ENCODE results near the gene TMEM218.
A peak's percentile ranks its signal among the peaks of the same experiment; 100 is the strongest.

Gene TMEM218

GRCh38 chr11:125111343-125112207 lies at the start of gene TMEM218:
TMEM218 (minus strand) TSS chr11:125111626; CDS start chr11:125102241, 9,385 bp downstream.
- peak; percentile 99 for DNase-seq

- no peak for DNase-seq
Measured at GRCh38 chr11:125157953-125158680, 46.7 kb upstream of the TMEM218 start.

DNA sequence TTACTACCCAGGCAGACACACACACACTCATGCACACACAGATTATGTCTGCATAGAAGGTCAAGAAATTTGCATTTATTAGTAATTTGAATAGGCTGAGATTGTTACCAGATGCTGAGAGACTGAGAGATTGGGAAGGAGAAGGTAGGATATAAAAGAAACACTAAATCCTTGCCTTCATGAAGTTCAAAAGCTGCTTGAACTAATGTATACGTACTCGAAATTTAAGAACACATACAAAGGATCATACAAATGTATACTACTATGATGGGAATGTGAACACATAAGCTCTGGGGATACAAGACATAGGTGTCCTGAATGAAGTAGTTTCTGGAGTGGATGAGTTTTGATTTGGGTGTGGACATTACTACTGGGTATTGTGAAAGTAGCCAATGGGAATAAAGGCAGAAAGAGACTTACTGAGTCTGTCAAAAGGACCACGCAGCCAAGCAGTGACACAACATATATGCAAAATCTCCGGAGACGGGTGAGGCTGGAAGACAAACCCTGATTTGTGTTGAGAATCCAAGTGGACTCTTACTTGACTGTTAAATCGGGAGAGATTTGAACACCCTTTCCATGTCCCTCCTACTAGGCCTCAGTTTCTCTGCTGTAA lies 45.8 kb upstream of the TMEM218 start:
- DNase-seq: no peak

DNA sequence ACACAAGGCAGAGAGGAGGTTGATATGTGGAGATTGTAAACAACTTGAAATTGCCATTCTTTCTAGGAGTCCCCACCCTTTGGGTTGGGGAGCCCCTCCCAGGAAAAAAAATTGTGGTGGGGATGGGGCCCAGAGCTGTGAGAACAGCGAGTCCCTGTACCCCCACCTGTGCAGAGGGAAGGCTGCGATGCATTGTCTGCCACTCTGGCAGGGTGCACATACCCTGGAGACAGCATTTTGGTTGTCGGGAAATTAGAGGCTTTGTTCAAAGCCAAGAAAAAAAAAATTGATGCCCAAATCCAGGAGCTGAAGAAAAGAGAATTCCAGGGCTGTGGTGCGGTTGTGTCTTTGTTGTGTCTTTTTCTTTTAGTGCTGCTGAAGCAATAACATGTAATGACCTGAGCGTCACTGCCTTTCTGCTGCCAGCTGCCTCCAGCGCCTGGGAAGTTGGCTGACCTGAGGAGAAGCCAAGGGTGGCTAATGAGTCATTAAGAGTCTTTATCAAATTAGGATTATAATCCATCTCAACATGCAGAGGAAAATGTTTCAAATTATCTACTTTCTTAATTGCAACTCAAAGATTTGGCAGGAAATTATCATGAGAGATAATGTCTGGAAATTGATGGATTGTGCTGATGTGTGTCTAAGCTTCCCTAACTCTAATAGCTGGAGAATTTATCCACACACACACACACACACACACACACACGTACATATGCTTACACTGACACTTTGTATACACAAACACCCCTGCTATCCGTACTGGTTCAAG lies 45.1 kb upstream of the TMEM218 start:
- DNase-seq: no peak

- DNase-seq: no peak
Measured at GRCh38 chr11:125155767-125156166, 44.3 kb upstream of the TMEM218 start.

DNA sequence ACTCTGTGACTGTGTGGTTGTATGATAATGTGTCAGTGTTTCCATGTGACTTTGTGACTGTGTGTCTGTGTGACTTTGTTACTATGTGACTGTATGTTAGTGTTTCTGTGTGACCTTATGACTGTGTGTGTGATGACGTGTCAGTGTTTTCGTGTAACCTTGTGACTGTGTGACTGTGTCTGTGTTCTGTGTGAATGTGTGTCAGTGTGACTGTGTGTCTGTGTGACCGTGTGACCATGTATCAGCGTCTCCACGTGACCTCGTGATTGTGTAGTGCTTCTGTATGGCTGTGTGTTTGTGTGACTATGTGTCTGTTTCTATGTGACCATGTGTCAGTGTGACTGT lies 43.6 kb upstream of the TMEM218 start:
- DNase-seq: no peak

GRCh38 chr11:125154378-125155099 lies 43.1 kb upstream of the TMEM218 start:
- no peak for DNase-seq

- no peak for DNase-seq
Measured at GRCh38 chr11:125153837-125154236, 42.4 kb upstream of the TMEM218 start.

DNA sequence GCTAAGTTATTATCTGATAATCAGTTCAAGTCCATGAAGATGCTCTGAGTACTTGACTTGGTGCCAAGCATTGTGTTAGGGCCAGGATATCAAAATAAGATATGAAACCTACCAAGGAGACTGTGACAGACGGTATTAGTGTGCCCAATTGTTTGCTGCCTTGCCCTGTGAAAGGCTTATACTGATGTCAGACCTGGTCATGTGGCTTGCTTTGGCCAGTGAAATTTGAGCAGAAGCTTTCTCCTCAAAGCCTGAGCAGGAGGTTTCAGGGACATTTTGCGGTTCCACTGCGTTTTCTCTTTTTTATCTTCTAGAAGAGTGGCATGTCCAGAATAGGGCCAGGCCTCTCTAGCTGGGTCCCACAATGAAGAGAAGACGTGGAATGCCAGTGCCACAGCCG lies 37.3 kb upstream of the TMEM218 start:
- no peak for DNase-seq

DNA sequence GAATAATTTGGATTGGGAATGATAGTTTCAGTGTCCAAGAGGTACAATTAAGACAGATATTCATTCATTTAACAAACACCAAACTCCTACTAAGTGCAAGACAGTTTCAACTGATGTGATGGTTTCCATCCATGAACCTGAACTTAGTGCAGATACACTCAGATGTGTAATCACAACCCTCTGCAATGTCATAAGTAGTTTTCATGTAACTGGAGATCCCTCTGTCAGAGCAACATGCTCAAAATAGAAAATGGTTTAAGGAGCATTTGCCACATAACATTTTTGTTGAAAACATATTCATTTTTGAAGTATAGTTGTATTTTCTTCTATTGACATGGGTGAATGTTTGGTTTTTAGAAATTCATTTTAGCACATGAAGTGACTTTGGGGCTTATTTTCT lies 36.6 kb upstream of the TMEM218 start:
- DNase-seq: no peak

DNA sequence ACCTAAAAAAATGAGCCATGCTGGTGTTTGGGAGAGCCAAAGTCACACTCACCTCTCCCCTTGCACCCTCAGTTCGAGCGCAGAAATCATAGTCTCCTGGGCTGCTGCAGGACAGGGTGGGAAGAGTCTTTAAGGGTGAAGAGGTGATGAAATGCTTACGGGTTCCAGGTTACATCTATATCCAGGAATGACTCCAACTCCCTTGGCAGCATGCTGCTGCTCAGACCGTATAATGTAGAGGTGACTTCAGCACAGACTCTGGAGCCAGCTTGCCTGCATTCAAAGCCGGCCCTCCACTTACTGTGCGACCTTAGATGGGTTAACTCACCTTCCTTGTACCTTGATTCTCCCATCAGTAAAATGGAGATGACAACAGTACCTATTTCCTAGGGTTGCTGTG lies 35.9 kb upstream of the TMEM218 start:
- no peak for DNase-seq

GRCh38 chr11:125146232-125146631 lies 34.8 kb upstream of the TMEM218 start:
- DNase-seq: no peak

- peak; percentile 51 for DNase-seq
Measured at GRCh38 chr11:125141686-125142535, 30.5 kb upstream of the TMEM218 start.

- DNase-seq: no peak
Measured at GRCh38 chr11:125141178-125141577, 29.8 kb upstream of the TMEM218 start.

- no peak for DNase-seq
Measured at GRCh38 chr11:125140233-125140632, 28.8 kb upstream of the TMEM218 start.

DNA sequence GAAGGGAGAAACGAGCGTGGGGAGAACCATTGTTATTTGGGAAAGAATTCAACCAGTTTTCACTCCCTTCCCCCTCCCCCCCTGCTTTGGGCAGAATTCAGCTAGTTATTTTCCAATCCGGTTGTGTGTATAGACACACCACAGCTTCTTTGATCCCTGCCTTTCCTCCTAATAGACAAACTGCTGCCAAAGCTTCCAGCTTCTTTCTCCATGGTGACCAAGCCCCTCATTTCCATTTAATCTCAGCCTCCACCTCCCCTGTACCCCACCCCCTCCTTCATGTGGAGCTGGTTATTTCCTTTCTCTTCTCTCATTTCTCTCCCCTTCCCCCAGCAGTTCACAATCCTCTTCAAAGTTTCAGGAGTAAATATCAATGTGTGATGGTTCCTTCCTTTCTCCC lies 28.4 kb upstream of the TMEM218 start:
- no peak for DNase-seq

DNA sequence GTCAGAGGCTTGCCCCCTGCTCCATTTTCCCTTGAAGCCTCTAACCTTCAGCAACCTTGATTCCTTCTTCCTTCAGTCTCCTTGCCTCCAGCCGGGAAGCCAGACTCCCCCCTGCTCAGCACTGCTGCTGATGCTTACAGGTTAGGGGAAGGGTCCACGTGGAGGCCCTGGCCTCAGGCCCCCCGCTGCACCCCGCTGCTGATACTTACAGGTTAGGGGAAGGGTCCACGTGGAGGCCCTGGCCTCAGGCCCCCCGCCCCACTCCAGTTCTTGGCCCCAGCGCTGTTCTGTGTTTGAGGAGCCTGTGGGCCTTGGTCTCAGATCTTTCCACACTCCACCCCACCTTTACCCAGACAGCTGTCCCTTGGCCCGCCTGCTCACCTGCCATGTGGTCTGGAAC lies 27.5 kb upstream of the TMEM218 start:
- no peak for DNase-seq

- no peak for DNase-seq
Measured at GRCh38 chr11:125136001-125136400, 24.6 kb upstream of the TMEM218 start.

GRCh38 chr11:125132596-125132995 lies 21.2 kb upstream of the TMEM218 start:
- DNase-seq: no peak

DNA sequence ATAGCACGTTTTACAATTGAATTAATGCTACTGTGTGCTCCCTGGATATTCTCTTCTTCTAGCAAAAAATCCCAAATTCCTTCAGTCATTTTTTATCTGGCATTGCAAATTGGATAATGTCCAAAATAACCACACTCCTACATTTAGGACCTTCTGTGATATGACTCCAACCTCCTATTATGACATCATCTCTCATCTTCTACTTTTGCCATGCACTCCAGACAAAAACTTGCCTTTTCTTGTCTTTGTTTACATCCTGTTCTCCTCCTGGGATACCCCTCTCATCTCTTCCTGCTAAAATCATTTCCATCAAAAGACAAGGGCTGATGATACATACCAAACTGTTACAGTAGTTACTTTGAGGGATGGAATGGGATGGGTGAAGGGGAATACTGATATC lies 20.6 kb upstream of the TMEM218 start:
- DNase-seq: no peak

DNA sequence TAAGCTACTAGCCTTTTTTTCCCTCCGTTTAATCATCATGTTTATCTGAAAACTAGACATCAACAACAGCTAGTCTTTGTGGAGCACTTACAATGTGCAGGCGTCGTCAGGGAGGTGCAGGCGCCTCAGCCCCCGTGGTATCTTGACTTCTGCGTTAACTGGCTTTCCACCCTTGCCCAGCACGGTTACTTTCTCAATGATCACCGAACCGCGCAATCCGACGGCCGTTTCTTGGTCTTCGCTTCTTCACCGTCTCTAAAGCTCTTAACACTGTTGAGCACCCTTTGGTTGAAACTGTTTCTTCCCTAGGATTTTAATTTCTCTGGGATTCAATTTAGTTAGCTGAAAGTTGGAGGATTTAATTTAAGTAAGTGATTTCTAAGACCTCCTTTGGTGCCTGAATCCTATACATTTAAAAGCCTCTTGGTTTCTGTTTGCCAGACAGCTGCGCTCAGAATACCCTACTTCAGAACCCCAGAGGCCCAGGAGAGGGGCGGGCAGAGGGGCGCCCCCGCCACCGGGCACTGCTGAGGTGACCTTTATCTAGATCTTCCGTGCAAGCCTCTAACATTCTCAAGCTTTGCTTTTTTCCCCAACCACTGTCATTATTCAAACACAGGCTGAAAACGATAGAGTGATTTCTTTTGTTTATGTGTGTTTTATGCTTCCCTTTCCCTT lies 18.0 kb upstream of the TMEM218 start:
- no peak for DNase-seq

Measured in CD4-positive, alpha-beta T cell treated with Interleukin-17A for 1 hour (primary cell).